ENCODE data around the gene TEX22.

TEX22 gene

GRCh38 chr14:105444859-105445258 lies 46.5 kb downstream of the TEX22 start:
- DNase-seq = no peak

- DNase-seq = no peak
Measured at GRCh38 chr14:105445290-105445689, 47.0 kb downstream of the TEX22 start.

- DNase-seq = no peak
Measured at GRCh38 chr14:105445901-105446845, 47.8 kb downstream of the TEX22 start.

- no peak for DNase-seq
Measured at GRCh38 chr14:105446971-105447370, 48.6 kb downstream of the TEX22 start.

- no peak for DNase-seq
Measured at GRCh38 chr14:105447651-105448640, 49.6 kb downstream of the TEX22 start.

GRCh38 chr14:105448706-105449111 lies 50.4 kb downstream of the TEX22 start:
- peak; percentile 38 for DNase-seq

- DNase-seq = no peak
Measured at GRCh38 chr14:105449276-105450122, 51.2 kb downstream of the TEX22 start.

GRCh38 chr14:105450123-105450505 lies 51.8 kb downstream of the TEX22 start:
- no peak for DNase-seq

GRCh38 chr14:105450864-105451720 lies 52.8 kb downstream of the TEX22 start:
- DNase-seq = no peak

GRCh38 chr14:105452963-105453362 lies 54.6 kb downstream of the TEX22 start:
- DNase-seq = no peak

GRCh38 chr14:105453847-105454246 lies 55.5 kb downstream of the TEX22 start:
- no peak for DNase-seq

GRCh38 chr14:105455086-105455640 lies 56.8 kb downstream of the TEX22 start:
- DNase-seq = no peak

- no peak for DNase-seq
Measured at GRCh38 chr14:105455766-105456660, 57.7 kb downstream of the TEX22 start.

- DNase-seq = no peak
Measured at GRCh38 chr14:105456736-105457617, 58.6 kb downstream of the TEX22 start.

- no peak for DNase-seq
Measured at GRCh38 chr14:105458010-105458409, 59.7 kb downstream of the TEX22 start.

GRCh38 chr14:105458571-105458970 lies 60.2 kb downstream of the TEX22 start:
- DNase-seq = no peak

GRCh38 chr14:105460116-105460515 lies 61.8 kb downstream of the TEX22 start:
- DNase-seq = no peak

- DNase-seq = no peak
Measured at GRCh38 chr14:105460616-105461015, 62.3 kb downstream of the TEX22 start.

GRCh38 chr14:105461903-105462302 lies 63.6 kb downstream of the TEX22 start:
- no peak for DNase-seq
